ENCODE data around the gene LHX3. TPM values are rescaled to one million over a fixed set of nuclear protein-coding genes. Genes with fewer than 3 reads are reported as not detected.

Gene LHX3
- total and polyA plus RNA-seq, 10 of the 15 experiments (the other 5 are each of a cell fraction or from before 2014, with no cell fraction given): not detected

- no peak for TF ChIP-seq ZBTB40 (IDR thresholded peaks at IDR 0.05; ENCODE audit: borderline replicate concordance)
- TF ChIP-seq ZBTB33 (IDR thresholded peaks at IDR 0.05): no peak
- TF ChIP-seq PAX8 (IDR thresholded peaks at IDR 0.05): no peak
Observed at GRCh38 chr9:136226680-136227407, 21.9 kb upstream of the LHX3 start (continued).

Data from GM12878 (cell line).